K562 (cell line): ENCODE measurements around the gene RBM12. TPM values are rescaled to one million over a fixed set of nuclear protein-coding genes. Genes with fewer than 3 reads are reported as not detected.

ENCODE experiments used
- EGR1 ChIP-seq: fragments of 450-650 bp; conservative IDR thresholded peaks from 2 replicates; pipeline ENCODE4 v1.6.1; 2017; ENCODE audit warnings: mild to moderate bottlenecking
- KHSRP ChIP-seq: fragments of 450-650 bp; IDR thresholded peaks from 2 replicates; pipeline ENCODE4 v1.6.1; 2017
- MAZ ChIP-seq, 2 experiments: fragments of 450-650 bp in 1 of 2; sonication (generic) in 1 of 2; formaldehyde crosslinking; IDR thresholded peaks in 1 of 2; conservative IDR thresholded peaks in 1 of 2; 2 replicates each; pipeline versions ENCODE4 v1.4.0 to v1.5.0; 2020; ENCODE audit warnings: mild to moderate bottlenecking in 1 of 2, missing genetic modification reagents in 1 of 2
- MYC ChIP-seq, 2 experiments: fragments of 250-450 bp in 1 of 2; sonication (Bioruptor Pico) in 1 of 2; IDR thresholded peaks; 2 replicates each; pipeline versions ENCODE4 v1.5.1 to v1.6.1; 2012 to 2021; ENCODE audit warnings: low read depth in 2 of 2, borderline replicate concordance in 1 of 2, improper control_type of control experiment in 1 of 2, low read length in 1 of 2, mild to moderate bottlenecking in 1 of 2, moderate library complexity in 1 of 2
- NFE2 ChIP-seq: IDR thresholded peaks from 2 replicates; pipeline ENCODE4 v1.6.1; 2014; ENCODE audit warnings: antibody characterized with exemption, low read depth
- POLR2AphosphoS5 ChIP-seq: IDR thresholded peaks from 2 replicates; pipeline ENCODE4 v1.6.1; 2011; ENCODE audit warnings: mild to moderate bottlenecking, low read depth, low read length, moderate library complexity; ENCODE audit not compliant: control insufficient read depth, insufficient read depth
- RAD21 ChIP-seq, 2 experiments: fragments of 250-450 bp in 1 of 2; fragments of 450-650 bp in 1 of 2; sonication (Bioruptor Pico) in 1 of 2; formaldehyde crosslinking in 1 of 2; IDR thresholded peaks in 1 of 2; conservative IDR thresholded peaks in 1 of 2; 2 replicates each; pipeline versions ENCODE4 v1.4.0 to v1.8.0; 2020 to 2022; ENCODE audit warnings: mild to moderate bottlenecking in 2 of 2, moderate library complexity in 1 of 2
- SETDB1 ChIP-seq: IDR thresholded peaks from one replicate; pipeline ENCODE4 v1.6.1; 2012; ENCODE audit warnings: low read length, control low read depth, inconsistent platforms
- SRSF9 ChIP-seq: fragments of 200-400 bp; formaldehyde crosslinking; IDR thresholded peaks from 2 replicates; pipeline ENCODE4 v1.6.1; 2017; ENCODE audit warnings: low read depth, low read length, borderline replicate concordance
- ZNF121 ChIP-seq: sonication (generic); formaldehyde crosslinking; conservative IDR thresholded peaks from 2 replicates; pipeline ENCODE4 v1.8.0; 2022; ENCODE audit warnings: missing genetic modification reagents
- ZNF57 ChIP-seq: fragments of 450-650 bp; formaldehyde crosslinking; IDR thresholded peaks from 2 replicates; pipeline ENCODE4 v1.4.0; 2020; ENCODE audit warnings: mild to moderate bottlenecking, moderate library complexity
- polyA plus RNA-seq, 8 experiments: library from polyadenylated mRNA; depleted of rRNA in 4 of 8; stranded (reverse) in 5 of 8; unstranded in 3 of 8; fragments of >200 nt; fragmentation: Nextera tagmentation in 2 of 8; fragmentation: Illumina TruSeq in 1 of 8; extraction: Ambion mirVana in 2 of 8; extraction: Trizol in 1 of 8; gene quantifications; 2 replicates each; pipeline versions ENCODE4 v1.2.1 to v1.2.3, GENCODE V29; 2011 to 2014; ENCODE audit warnings: inconsistent platforms in 1 of 8, missing spikeins in 1 of 8
- total RNA-seq, 7 experiments: library from RNA; depleted of rRNA in 6 of 7; stranded (reverse); fragments of >200 nt in 6 of 7; fragmentation: Illumina TruSeq in 2 of 7; extraction: Trizol in 2 of 7; gene quantifications; 2 replicates each; pipeline versions ENCODE4 v1.2.1 to v1.2.3, GENCODE V29; 2011 to 2021; ENCODE audit warnings: low replicate concordance in 1 of 7

RBM12 gene
- total and polyA plus RNA-seq, 9 of the 15 experiments (the other 6 are each of a cell fraction or from before 2014, with no cell fraction given): 5.0 to 162 (median 73.3) TPM

GRCh38 chr20:35702824-35703695, 38.4 kb upstream of the RBM12 start (continued):
- TF ChIP-seq MYC (IDR thresholded peaks at IDR 0.05; ENCODE audit: low read depth, low read length) (no peak), MYC (CRISPR knock-in tag; IDR thresholded peaks at IDR 0.05; ENCODE audit: borderline replicate concordance, low read depth) (no peak), MAZ (CRISPR knock-in tag; conservative IDR thresholded peaks at IDR 0.05 in 1 of 2, IDR thresholded peaks at IDR 0.05 in 1 of 2) (no peak), ZNF57 (CRISPR knock-in tag) (no peak), KHSRP (peak; percentile 31), SETDB1 (no peak), RAD21 (CRISPR knock-in tag; conservative IDR thresholded peaks at IDR 0.05 in 1 of 2, IDR thresholded peaks at IDR 0.05 in 1 of 2) (no peak), POLR2AphosphoS5 (peak; percentile 63), NFE2 (no peak), ZNF121 (CRISPR knock-in tag) (no peak), EGR1 (no peak), SRSF9 (no peak)
